ENCODE data around the gene DCUN1D4. TPM values are rescaled to one million over a fixed set of nuclear protein-coding genes. Genes with fewer than 3 reads are reported as not detected.

The DCUN1D4 gene
- total RNA-seq, 2 donors from 2014 or later: 42.0 to 51.5 TPM

DNA sequence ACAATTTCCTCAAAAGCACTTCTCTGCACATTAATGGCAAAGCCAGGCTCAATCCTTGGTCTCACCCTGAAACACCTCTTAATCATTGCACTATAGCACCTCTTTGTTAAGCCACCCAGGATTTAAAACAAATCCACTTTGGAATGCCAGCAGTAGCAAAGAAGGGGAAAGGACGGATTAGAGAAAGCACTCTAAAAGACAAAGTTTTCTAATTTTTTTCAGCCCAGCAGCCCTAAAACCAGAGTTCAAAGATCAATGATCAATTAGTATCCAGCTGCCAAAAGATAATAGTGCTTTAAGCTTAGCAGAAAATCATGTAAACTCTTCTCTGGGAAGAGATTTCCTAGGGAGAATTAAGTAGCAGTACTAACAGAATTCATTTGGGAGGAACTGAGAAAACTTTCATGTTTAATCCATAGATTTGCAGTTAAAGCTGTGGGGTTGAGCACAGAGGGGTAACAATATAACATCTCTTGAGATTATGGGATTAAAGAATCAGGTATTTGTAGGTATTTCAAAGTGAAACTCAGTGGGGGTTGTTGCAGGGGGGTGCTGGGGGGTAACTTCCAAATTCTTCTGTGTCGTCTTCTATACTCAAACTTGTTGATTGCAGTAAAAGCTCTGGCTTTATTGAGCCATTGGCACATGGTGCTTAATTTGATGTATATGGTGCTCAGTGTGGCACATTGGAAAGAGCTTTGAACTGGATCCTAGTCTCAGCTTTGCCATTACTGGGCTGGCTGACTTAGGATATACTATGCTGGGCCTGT is 115.4 kb downstream of the DCUN1D4 start:
- no peak overlapping the region for H3K27ac ChIP-seq (ENCODE audit: low read depth, low read length)
- no peak for DNase-seq
- H3K4me1 ChIP-seq (ENCODE audit: control insufficient read depth, insufficient read depth, low read length): no peaks in the 10 kb centered on the region
- Mint-ChIP-seq H3K36me3 (ENCODE audit: low read depth) (no peaks in the 10 kb centered on the region), H3K4me1 (peaks cover 29% of the 10 kb centered on the region), H3K27me3 (ENCODE audit: insufficient read depth) (peaks cover 71% of the 10 kb centered on the region), H3K4me3 (no peak overlapping the region), H3K9me3 (peaks cover 28% of the 10 kb centered on the region), H3K27ac (peak overlapping the region; percentile 4)
- H3K27me3 ChIP-seq (ENCODE audit: control insufficient read depth, insufficient read depth, low read length, poor library complexity, severe bottlenecking): peaks cover 81% of the 10 kb centered on the region
- WGBS, 2 experiments (ENCODE audit: insufficient coverage in 1 of 2, insufficient read length in 1 of 2): 24% methylated on average over 2 of the region's 2 CpGs; no CpG with 5 or more reads in 1 of the 2 experiments
- H3K9me3 ChIP-seq (ENCODE audit: control insufficient read depth, low read length): peaks cover 34% of the 10 kb centered on the region
- no peaks in the 10 kb centered on the region for H3K36me3 ChIP-seq (ENCODE audit: control insufficient read depth, insufficient read depth, low read length)
- TF ChIP-seq, protein P1, sequence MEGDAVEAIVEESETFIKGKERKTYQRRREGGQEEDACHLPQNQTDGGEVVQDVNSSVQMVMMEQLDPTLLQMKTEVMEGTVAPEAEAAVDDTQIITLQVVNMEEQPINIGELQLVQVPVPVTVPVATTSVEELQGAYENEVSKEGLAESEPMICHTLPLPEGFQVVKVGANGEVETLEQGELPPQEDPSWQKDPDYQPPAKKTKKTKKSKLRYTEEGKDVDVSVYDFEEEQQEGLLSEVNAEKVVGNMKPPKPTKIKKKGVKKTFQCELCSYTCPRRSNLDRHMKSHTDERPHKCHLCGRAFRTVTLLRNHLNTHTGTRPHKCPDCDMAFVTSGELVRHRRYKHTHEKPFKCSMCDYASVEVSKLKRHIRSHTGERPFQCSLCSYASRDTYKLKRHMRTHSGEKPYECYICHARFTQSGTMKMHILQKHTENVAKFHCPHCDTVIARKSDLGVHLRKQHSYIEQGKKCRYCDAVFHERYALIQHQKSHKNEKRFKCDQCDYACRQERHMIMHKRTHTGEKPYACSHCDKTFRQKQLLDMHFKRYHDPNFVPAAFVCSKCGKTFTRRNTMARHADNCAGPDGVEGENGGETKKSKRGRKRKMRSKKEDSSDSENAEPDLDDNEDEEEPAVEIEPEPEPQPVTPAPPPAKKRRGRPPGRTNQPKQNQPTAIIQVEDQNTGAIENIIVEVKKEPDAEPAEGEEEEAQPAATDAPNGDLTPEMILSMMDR (conservative IDR thresholded peaks at IDR 0.05): no peak
- H3K4me3 ChIP-seq (ENCODE audit: low read length): no peak overlapping the region
- no peak overlapping the region for H3K9ac ChIP-seq (ENCODE audit: extremely low read depth, low read length, poor library complexity, severe bottlenecking)

DNA sequence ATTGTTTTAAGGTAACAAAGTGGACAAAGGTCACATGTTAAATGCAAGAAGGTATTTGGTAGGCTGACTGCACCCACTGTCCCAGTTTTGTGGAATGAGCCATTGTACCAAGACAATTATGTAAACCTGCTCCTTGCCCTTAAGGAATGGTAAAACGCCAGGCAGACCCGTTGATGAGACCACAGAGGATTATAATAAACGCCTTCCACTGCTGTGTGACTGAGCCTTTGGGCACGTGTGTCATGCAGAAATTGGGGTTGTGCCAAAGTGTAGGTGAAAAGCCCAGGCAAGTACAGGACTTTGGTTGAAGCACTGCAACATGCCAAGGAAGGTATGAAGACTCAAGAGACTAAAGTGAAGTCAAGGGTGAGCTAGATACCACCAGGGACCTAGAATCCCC is 117.5 kb downstream of the DCUN1D4 start:
- Mint-ChIP-seq H3K4me3 (no peak overlapping the region), H3K27ac (no peak overlapping the region)
- TF ChIP-seq, protein P1 (conservative IDR thresholded peaks at IDR 0.05): no peak

DNA sequence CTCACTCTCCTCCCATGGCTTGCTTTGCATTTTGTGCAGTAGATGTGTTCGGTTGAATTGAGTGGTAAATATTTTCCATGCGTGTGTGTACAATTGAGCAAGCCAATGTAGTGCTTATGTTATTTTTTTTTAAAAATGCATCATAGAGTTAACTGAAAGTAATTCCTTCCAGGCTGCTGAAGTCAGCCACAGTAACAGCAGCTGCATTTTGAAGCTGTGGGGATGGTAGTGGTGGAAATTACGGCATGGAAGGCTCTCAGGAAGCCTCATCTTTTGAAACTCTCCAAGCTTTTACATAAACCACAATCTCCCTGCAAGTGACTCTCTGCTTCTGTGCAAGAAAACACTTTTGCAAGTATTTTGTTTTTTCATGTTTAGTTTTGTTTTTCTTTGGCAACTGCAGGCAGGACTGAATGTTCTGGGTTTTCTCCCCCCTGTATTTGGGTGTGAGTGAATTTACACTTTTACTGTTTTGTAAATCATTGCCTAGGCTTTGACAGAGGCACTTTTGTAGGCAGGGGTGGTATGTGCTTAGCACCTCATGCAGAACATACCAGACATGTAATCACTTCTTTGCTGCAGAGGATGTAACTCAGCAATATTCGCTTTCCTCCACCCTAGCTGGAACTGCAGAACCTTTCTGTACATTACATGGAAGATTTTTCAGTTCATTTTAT is 121.0 kb downstream of the DCUN1D4 start:
- no peak overlapping the region for H3K27ac Mint-ChIP-seq
- H3K4me1 Mint-ChIP-seq: peaks cover 19% of the 10 kb centered on the region
- Histone ChIP-seq H3K4me1 (ENCODE audit: control insufficient read depth, insufficient read depth, low read length) (no peaks in the 10 kb centered on the region), H3K27ac (ENCODE audit: low read depth, low read length) (no peak overlapping the region), H3K4me3 (ENCODE audit: low read length) (no peak overlapping the region), H3K9me3 (ENCODE audit: control insufficient read depth, low read length) (peaks cover 8% of the 10 kb centered on the region), H3K27me3 (ENCODE audit: control insufficient read depth, insufficient read depth, low read length, poor library complexity, severe bottlenecking) (peaks cover 60% of the 10 kb centered on the region), H3K9ac (ENCODE audit: extremely low read depth, low read length, poor library complexity, severe bottlenecking) (no peak overlapping the region), H3K36me3 (ENCODE audit: control insufficient read depth, insufficient read depth, low read length) (no peaks in the 10 kb centered on the region)
- H3K4me3 Mint-ChIP-seq: no peak overlapping the region
- no peak for DNase-seq
- WGBS, 2 experiments (ENCODE audit: insufficient coverage in 1 of 2, insufficient read length in 1 of 2): 80 to 94% methylated on average over 2 to 4 of the region's 4 CpGs
- H3K9me3 Mint-ChIP-seq: peaks cover 11% of the 10 kb centered on the region
- H3K36me3 Mint-ChIP-seq (ENCODE audit: low read depth): no peaks in the 10 kb centered on the region
- H3K27me3 Mint-ChIP-seq (ENCODE audit: insufficient read depth): peaks cover 65% of the 10 kb centered on the region
- TF ChIP-seq, protein P1 (conservative IDR thresholded peaks at IDR 0.05): no peak

More for the DNA sequence above, 117.5 kb downstream of the DCUN1D4 start:
- H3K9ac ChIP-seq (ENCODE audit: extremely low read depth, low read length, poor library complexity, severe bottlenecking): no peak overlapping the region
- H3K4me3 ChIP-seq (ENCODE audit: low read length): no peak overlapping the region
- H3K27ac ChIP-seq (ENCODE audit: low read depth, low read length): no peak overlapping the region
- H3K27me3 ChIP-seq (ENCODE audit: control insufficient read depth, insufficient read depth, low read length, poor library complexity, severe bottlenecking): peaks cover 69% of the 10 kb centered on the region
- 81 to 90% methylated on average over 4 of the region's 4 CpGs for WGBS, 2 experiments (ENCODE audit: insufficient coverage in 1 of 2, insufficient read length in 1 of 2)
- H3K4me1 ChIP-seq (ENCODE audit: control insufficient read depth, insufficient read depth, low read length): no peaks in the 10 kb centered on the region
- Mint-ChIP-seq H3K4me1 (peaks cover 33% of the 10 kb centered on the region), H3K9me3 (peaks cover 11% of the 10 kb centered on the region), H3K27me3 (ENCODE audit: insufficient read depth) (peaks cover 58% of the 10 kb centered on the region), H3K36me3 (ENCODE audit: low read depth) (no peaks in the 10 kb centered on the region)
- peaks cover 20% of the 10 kb centered on the region for H3K9me3 ChIP-seq (ENCODE audit: control insufficient read depth, low read length)
- H3K36me3 ChIP-seq (ENCODE audit: control insufficient read depth, insufficient read depth, low read length): no peaks in the 10 kb centered on the region
- DNase-seq: no peak
